Adipocyte (in vitro differentiated cells): Measurements from ENCODE around the gene IL1RN.
A peak's percentile ranks its signal among the peaks of the same experiment; 100 is the strongest.

Experiments used
- DNase-seq: peaks from one replicate; pipeline ENCODE4 v3.0.0-alpha.2; 2015; ENCODE audit warnings: low read depth
- H3K27me3 ChIP-seq: replicated peaks from 2 replicates; pipeline ENCODE4 v1.7.0; 2013; ENCODE audit warnings: mild to moderate bottlenecking, low read length, moderate library complexity; ENCODE audit not compliant: control insufficient read depth, insufficient read depth
- H3K36me3 ChIP-seq: 2 replicates; pipeline ENCODE4 v1.7.0; 2013; ENCODE audit warnings: low read length, mild to moderate bottlenecking, moderate library complexity; ENCODE audit not compliant: control insufficient read depth, insufficient read depth, severe bottlenecking
- H3K4me1 ChIP-seq: 2 replicates; pipeline ENCODE4 v1.7.0; 2013; ENCODE audit warnings: mild to moderate bottlenecking, low read length, moderate library complexity; ENCODE audit not compliant: control insufficient read depth, insufficient read depth
- H3K4me3 ChIP-seq: 2 replicates; pipeline ENCODE4 v1.7.0; 2013; ENCODE audit warnings: mild to moderate bottlenecking, low read length, moderate library complexity
- H3K9ac ChIP-seq: 2 replicates; pipeline ENCODE4 v1.7.0; 2013; ENCODE audit warnings: mild to moderate bottlenecking, low read length, moderate library complexity
- H3K9me3 ChIP-seq: 2 replicates; pipeline ENCODE4 v1.7.0; 2013; ENCODE audit warnings: mild to moderate bottlenecking, low read length, moderate library complexity; ENCODE audit not compliant: control insufficient read depth

IL1RN gene

DNA sequence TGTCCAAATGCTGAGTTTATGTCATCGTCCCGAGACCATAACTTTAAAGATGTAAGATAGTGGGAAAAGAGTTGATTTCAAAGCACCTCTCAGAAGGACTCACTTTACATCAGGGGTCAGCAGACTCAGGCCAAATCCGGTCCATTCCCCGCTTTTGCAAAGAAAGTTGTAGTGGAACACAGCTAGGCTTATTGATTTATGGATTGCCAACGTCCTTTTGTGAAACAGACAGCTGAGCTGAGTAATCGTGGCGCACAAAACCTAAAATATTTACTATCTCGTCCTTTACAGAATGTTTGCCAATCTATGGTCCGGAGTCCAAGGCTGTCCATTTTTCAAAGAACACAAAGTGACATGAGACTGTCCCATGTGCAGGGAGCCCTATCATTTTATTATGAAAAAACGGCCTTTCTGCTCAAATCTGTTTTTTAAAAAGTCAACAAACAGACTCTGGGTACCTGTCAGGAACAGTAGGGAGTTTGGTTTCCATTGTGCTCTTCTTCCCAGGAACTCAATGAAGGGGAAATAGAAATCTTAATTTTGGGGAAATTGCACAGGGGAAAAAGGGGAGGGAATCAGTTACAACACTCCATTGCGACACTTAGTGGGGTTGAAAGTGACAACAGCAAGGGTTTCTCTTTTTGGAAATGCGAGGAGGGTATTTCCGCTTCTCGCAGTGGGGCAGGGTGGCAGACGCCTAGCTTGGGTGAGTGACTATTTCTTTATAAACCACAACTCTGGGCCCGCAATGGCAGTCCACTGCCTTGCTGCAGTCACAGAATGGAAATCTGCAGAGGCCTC, at the start of gene IL1RN:
Gene IL1RN (plus strand): TSS at position 754 of the 801 bp plus-strand sequence. CDS start 27 bp downstream, at position 781.
- no peak for DNase-seq
- Histone ChIP-seq H3K4me1 (peaks cover 19% of the 10 kb centered on the region), H3K27me3 (no peaks in the 10 kb centered on the region), H3K9me3 (no peaks in the 10 kb centered on the region), H3K4me3 (no peak within 1 kb of the TSS), H3K9ac (no peak within 1 kb of the TSS), H3K36me3 (no peaks in the 10 kb centered on the region)

DNA sequence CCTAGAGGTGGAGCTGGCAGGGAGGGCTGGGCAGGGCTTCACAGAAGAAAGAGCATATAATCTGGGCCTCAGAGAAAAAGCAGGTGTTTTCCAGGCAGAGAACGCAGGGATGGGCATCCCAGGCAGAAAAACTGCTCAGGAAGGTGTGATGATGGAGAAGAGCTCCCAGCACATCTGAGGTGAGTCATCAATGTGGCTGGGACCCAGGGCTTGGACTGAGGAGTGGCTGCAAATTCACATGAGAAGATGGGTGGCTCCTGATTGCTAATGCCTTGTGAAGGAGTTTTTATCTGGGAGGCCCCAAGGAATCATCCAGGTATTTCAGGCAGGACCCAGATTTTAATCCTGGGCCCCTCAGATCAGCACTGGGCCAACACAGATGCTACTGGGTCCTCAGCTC, 49.5 kb upstream of the IL1RN start:
- Histone ChIP-seq H3K4me3 (no peak overlapping the region), H3K9ac (no peak overlapping the region), H3K4me1 (no peaks in the 10 kb centered on the region), H3K36me3 (no peaks in the 10 kb centered on the region), H3K9me3 (no peaks in the 10 kb centered on the region), H3K27me3 (peaks cover 21% of the 10 kb centered on the region)
- no peak for DNase-seq

GRCh38 chr2:113078350-113078839, 49.0 kb upstream of the IL1RN start:
- Histone ChIP-seq H3K9me3 (no peaks in the 10 kb centered on the region), H3K9ac (no peak overlapping the region), H3K36me3 (no peaks in the 10 kb centered on the region), H3K4me3 (no peak overlapping the region), H3K4me1 (no peaks in the 10 kb centered on the region), H3K27me3 (peaks cover 18% of the 10 kb centered on the region)
- DNase-seq, result no peak

- DNase-seq, result no peak
- H3K27me3 ChIP-seq, result peaks cover 15% of the 10 kb centered on the region
- no peaks in the 10 kb centered on the region for H3K4me1 ChIP-seq
- no peaks in the 10 kb centered on the region for H3K9me3 ChIP-seq
- no peak overlapping the region for H3K4me3 ChIP-seq
- no peak overlapping the region for H3K9ac ChIP-seq
- no peaks in the 10 kb centered on the region for H3K36me3 ChIP-seq
These were observed 48.3 kb upstream of the IL1RN start for GRCh38 chr2:113079131-113079530.

- peak; percentile 70 for DNase-seq
- no peaks in the 10 kb centered on the region for H3K36me3 ChIP-seq
- H3K27me3 ChIP-seq, result peaks cover 9% of the 10 kb centered on the region
- H3K4me3 ChIP-seq, result no peak overlapping the region
- H3K4me1 ChIP-seq, result peaks cover 5% of the 10 kb centered on the region
- no peaks in the 10 kb centered on the region for H3K9me3 ChIP-seq
- no peak overlapping the region for H3K9ac ChIP-seq
These were observed 47.3 kb upstream of the IL1RN start for GRCh38 chr2:113080134-113080533.

- H3K4me1 ChIP-seq, result peaks cover 5% of the 10 kb centered on the region
- H3K9me3 ChIP-seq, result no peaks in the 10 kb centered on the region
- DNase-seq, result no peak
- H3K36me3 ChIP-seq, result no peaks in the 10 kb centered on the region
- H3K27me3 ChIP-seq, result no peaks in the 10 kb centered on the region
- no peak overlapping the region for H3K4me3 ChIP-seq
- no peak overlapping the region for H3K9ac ChIP-seq
These were observed 45.7 kb upstream of the IL1RN start for GRCh38 chr2:113081488-113082210.

DNA sequence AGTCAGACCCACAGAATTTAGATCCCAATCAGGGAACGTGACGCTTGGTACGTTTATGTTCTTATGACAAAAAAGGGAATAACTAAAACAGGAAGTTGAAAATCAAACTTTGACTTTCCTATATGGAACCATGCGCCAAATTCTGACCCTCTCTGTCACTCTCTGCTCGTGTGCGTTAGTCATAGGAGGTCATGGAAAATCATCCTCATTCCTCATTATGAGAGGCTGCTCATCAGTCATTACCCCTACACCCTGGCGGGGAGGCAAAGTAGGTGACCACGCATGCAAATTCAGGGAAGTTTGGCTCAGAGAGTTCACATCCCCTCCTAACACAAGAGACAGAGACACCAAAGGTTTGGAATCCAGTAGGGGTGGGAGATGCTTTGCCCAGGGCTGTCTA, 44.1 kb upstream of the IL1RN start:
- H3K4me1 ChIP-seq, result peaks cover 5% of the 10 kb centered on the region
- H3K9me3 ChIP-seq, result no peaks in the 10 kb centered on the region
- DNase-seq, result no peak
- H3K4me3 ChIP-seq, result no peak overlapping the region
- H3K27me3 ChIP-seq, result no peaks in the 10 kb centered on the region
- no peak overlapping the region for H3K9ac ChIP-seq
- H3K36me3 ChIP-seq, result no peaks in the 10 kb centered on the region

DNA sequence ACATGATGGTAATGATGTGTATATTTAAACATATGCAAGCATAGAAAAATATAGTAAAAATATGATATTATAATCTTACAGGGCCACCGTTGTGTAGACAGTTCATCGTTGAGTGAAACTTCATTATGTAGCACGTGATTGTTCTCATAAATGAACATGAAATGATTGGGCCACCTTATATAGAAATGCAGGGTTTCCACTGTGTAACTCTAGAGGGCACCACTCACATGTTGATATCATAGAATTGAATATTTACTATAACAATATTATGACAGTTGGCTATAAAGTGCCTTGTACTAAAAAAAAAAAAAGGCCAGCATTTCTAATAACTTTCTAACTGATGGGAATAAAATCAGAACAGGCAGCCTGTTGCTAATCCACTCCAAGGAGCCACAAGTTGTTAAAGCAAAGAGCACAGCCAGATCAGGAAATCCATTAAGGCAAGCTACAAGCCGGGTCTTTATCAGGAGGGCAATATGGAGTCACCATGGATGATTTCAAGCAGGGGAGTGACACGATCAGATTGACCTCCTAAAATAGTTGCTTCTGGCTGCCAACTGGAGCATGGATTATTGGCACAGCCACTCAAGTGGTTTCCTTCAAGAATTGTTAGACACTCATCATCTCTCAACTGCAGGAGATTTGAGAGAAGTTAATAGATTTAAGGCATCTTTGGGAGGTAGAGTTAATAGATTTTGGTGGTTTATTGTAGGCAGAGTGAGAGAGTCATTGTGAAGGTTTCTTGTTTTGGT, 43.0 kb upstream of the IL1RN start:
- Histone ChIP-seq H3K9ac (no peak overlapping the region), H3K36me3 (no peaks in the 10 kb centered on the region), H3K27me3 (peaks cover 2% of the 10 kb centered on the region), H3K4me1 (peaks cover 5% of the 10 kb centered on the region), H3K9me3 (no peaks in the 10 kb centered on the region), H3K4me3 (no peak overlapping the region)
- DNase-seq, result peak; percentile 56

- DNase-seq, result no peak
These were observed 41.9 kb upstream of the IL1RN start for GRCh38 chr2:113085542-113085941.

DNA sequence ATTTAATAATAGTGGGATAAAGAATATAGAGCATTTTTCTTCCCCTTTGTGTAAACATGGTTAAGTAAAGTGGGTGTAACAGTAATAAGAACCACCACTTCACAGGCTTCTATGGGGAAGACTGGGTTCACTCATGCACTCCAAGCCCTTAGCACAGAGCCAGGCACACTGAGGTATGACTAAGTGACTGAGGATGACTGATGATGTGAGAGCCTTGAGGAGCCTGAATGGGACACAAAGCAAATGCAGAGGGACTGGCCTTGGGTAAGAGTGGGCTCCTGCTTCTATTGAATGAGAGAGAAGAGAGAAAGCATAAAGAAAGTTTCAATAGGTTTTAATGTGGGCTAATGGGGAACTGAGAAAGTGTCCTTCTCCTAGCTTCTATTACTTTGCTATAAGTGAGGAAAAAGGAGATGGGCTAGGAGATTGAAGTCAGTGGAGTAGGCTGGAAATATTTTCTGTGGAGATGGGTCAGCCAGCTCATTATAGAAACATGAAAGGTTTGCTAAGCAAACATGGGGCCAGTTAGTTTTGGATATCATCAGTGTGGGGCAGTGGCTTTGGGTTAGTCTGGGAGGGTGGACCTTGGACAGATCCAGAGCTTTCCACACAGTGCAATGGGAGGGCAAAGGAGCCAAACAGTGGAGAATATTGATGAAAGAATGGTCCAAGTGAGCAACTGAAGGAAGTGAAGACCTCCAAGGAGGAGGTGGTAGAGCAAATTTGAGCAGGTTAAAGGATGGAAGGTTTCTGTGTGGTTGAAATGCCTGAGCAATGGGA, 39.0 kb upstream of the IL1RN start:
- Histone ChIP-seq H3K36me3 (no peaks in the 10 kb centered on the region), H3K9ac (no peak overlapping the region), H3K9me3 (no peaks in the 10 kb centered on the region), H3K4me3 (no peak overlapping the region), H3K27me3 (peaks cover 12% of the 10 kb centered on the region), H3K4me1 (peaks cover 14% of the 10 kb centered on the region)
- no peak for DNase-seq

More at GRCh38 chr2:113085542-113085941, 41.9 kb upstream of the IL1RN start:
- no peak overlapping the region for H3K4me3 ChIP-seq
- no peak overlapping the region for H3K9ac ChIP-seq
- H3K9me3 ChIP-seq, result no peaks in the 10 kb centered on the region
- H3K4me1 ChIP-seq, result peaks cover 5% of the 10 kb centered on the region
- H3K27me3 ChIP-seq, result peaks cover 8% of the 10 kb centered on the region
- H3K36me3 ChIP-seq, result no peaks in the 10 kb centered on the region
